WTC11 (cell line): ENCODE measurements around the gene TP73.

Source experiments
- GTF2I ChIP-seq: fragments of 250-450 bp; sonication (Bioruptor Pico); conservative IDR thresholded peaks from 2 replicates; pipeline ENCODE4 v1.4.0; 2021; ENCODE audit warnings: mild to moderate bottlenecking
- JUN ChIP-seq: sonication (generic); formaldehyde crosslinking; IDR thresholded peaks from 2 replicates; pipeline ENCODE4 v1.8.0; 2023; ENCODE audit warnings: mild to moderate bottlenecking, missing genetic modification reagents
- KAT7 ChIP-seq: sonication (generic); formaldehyde crosslinking; IDR thresholded peaks from 2 replicates; pipeline ENCODE4 v1.8.1; 2023; ENCODE audit warnings: missing genetic modification reagents, mild to moderate bottlenecking, borderline replicate concordance
- MYBL2 ChIP-seq: sonication (generic); formaldehyde crosslinking; IDR thresholded peaks from 2 replicates; pipeline ENCODE4 v1.8.1; 2023; ENCODE audit warnings: mild to moderate bottlenecking, moderate library complexity, missing genetic modification reagents
- TEAD1 ChIP-seq: sonication (generic); formaldehyde crosslinking; IDR thresholded peaks from 2 replicates; pipeline ENCODE4 v1.8.0; 2022; ENCODE audit warnings: mild to moderate bottlenecking, missing genetic modification reagents
- TP53 ChIP-seq: sonication (generic); formaldehyde crosslinking; IDR thresholded peaks from 2 replicates; pipeline ENCODE4 v1.8.1; 2023; ENCODE audit warnings: mild to moderate bottlenecking, missing genetic modification reagents
- ZNF317 ChIP-seq: sonication (generic); formaldehyde crosslinking; IDR thresholded peaks from 2 replicates; pipeline ENCODE4 v1.8.1; 2023; ENCODE audit warnings: low read depth, mild to moderate bottlenecking, moderate library complexity, missing genetic modification reagents, borderline replicate concordance
- ZNF416 ChIP-seq: fragments of 250-450 bp; sonication (Bioruptor Pico); IDR thresholded peaks from 2 replicates; pipeline ENCODE4 v1.9.0; 2021; ENCODE audit warnings: mild to moderate bottlenecking, inconsistent platforms
- ZNF423 ChIP-seq: fragments of 250-450 bp; sonication (Bioruptor Pico); IDR thresholded peaks from 2 replicates; pipeline ENCODE4 v2.1.2; 2022; ENCODE audit warnings: mild to moderate bottlenecking, moderate library complexity
- TF ChIP-seq, protein P1 (sequence below): sonication (generic); formaldehyde crosslinking; IDR thresholded peaks from 2 replicates; pipeline ENCODE4 v1.8.0; 2023; ENCODE audit warnings: missing genetic modification reagents
- TF ChIP-seq, protein P2 (sequence below): fragments of 200-600 bp; IDR thresholded peaks from 2 replicates; pipeline ENCODE4 v1.8.0; 2022; ENCODE audit warnings: antibody characterized with exemption
- TF ChIP-seq, protein P3 (sequence below): sonication (generic); formaldehyde crosslinking; IDR thresholded peaks from 2 replicates; pipeline ENCODE4 v1.8.0; 2022; ENCODE audit warnings: mild to moderate bottlenecking, missing genetic modification reagents

DNA sequence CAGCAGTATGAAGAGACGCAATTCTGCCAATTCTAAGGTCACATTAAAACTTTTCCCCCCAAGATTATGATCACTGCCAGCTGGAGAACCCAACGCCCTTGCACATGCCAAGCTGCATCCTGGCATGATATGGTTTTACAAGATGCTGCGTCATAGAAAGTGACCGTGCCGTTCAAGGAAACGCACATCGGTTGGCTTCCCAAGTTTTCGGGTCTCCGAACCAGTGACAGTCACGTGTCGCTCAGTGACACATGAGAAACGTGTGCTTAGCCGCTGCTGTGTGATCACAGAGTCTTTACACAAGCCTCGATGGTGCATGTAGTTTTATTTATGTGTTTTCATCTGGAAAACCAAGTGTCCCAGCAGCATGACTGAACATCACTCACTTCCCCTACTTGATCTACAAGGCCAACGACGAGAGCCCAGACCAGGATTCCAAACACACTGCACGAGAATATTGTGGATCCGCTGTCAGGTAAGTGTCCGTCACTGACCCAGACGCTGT, 127.6 kb downstream of the TP73 start:
- no peak for TF ChIP-seq TP53 (CRISPR knock-in tag)
- TF ChIP-seq, protein P1, sequence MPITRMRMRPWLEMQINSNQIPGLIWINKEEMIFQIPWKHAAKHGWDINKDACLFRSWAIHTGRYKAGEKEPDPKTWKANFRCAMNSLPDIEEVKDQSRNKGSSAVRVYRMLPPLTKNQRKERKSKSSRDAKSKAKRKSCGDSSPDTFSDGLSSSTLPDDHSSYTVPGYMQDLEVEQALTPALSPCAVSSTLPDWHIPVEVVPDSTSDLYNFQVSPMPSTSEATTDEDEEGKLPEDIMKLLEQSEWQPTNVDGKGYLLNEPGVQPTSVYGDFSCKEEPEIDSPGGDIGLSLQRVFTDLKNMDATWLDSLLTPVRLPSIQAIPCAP, result no peak
- TF ChIP-seq, protein P2, sequence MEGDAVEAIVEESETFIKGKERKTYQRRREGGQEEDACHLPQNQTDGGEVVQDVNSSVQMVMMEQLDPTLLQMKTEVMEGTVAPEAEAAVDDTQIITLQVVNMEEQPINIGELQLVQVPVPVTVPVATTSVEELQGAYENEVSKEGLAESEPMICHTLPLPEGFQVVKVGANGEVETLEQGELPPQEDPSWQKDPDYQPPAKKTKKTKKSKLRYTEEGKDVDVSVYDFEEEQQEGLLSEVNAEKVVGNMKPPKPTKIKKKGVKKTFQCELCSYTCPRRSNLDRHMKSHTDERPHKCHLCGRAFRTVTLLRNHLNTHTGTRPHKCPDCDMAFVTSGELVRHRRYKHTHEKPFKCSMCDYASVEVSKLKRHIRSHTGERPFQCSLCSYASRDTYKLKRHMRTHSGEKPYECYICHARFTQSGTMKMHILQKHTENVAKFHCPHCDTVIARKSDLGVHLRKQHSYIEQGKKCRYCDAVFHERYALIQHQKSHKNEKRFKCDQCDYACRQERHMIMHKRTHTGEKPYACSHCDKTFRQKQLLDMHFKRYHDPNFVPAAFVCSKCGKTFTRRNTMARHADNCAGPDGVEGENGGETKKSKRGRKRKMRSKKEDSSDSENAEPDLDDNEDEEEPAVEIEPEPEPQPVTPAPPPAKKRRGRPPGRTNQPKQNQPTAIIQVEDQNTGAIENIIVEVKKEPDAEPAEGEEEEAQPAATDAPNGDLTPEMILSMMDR, result no peak
- no peak for TF ChIP-seq ZNF416 (CRISPR knock-in tag)
- TF ChIP-seq, protein P3, sequence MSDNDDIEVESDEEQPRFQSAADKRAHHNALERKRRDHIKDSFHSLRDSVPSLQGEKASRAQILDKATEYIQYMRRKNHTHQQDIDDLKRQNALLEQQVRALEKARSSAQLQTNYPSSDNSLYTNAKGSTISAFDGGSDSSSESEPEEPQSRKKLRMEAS, result no peak
- no peak for TF ChIP-seq GTF2I (CRISPR knock-in tag)
- TF ChIP-seq ZNF317 (CRISPR knock-in tag), result no peak
- no peak for TF ChIP-seq JUN (CRISPR knock-in tag)
- TF ChIP-seq MYBL2 (CRISPR knock-in tag), result no peak
- no peak for TF ChIP-seq KAT7 (CRISPR knock-in tag)
- no peak for TF ChIP-seq TEAD1 (CRISPR knock-in tag)
- no peak for TF ChIP-seq ZNF423 (CRISPR knock-in tag)
